HEK293 (cell line): Measurements from ENCODE around the gene LONRF2.
"Not testable (repeated sequence)": the region's sequence is repeated elsewhere in the genome, so short reads cannot be mapped to it uniquely, and the experiment has no call there.

ENCODE experiments used
- CTCF ChIA-PET: fragments of 350-600 bp; formaldehyde crosslinking; extraction: SDS; loops from one replicate; lab custom pipeline; 2021; ENCODE audit warnings: antibody characterized with exemption; lab: Yijun Ruan, JAX
- POLR2A ChIA-PET: fragments of 300-600 bp; formaldehyde crosslinking; extraction: SDS; loops from one replicate; lab custom pipeline; 2020; ENCODE audit warnings: antibody characterized with exemption, inconsistent platforms; lab: Yijun Ruan, JAX
- H3K27ac ChIP-seq: fragments of 200-500 bp; sonication (Bioruptor generic); 2 replicates; pipeline ENCODE4 v1.5.1; 2014; ENCODE audit warnings: low read depth, low read length, control low read depth, inconsistent platforms; ENCODE audit errors: extremely low read depth
- H3K36me3 ChIP-seq, 2 experiments: fragments of 200-500 bp in 1 of 2; sonication (Bioruptor generic) in 1 of 2; 1 replicate in 1 of 2; 2 replicates in 1 of 2; pipeline ENCODE4 v1.5.1; 2014 to 2017; ENCODE audit warnings: inconsistent platforms in 2 of 2, low read length in 2 of 2; ENCODE audit not compliant: control insufficient read depth in 2 of 2, insufficient read depth in 1 of 2
- H3K4me1 ChIP-seq: fragments of 200-500 bp; sonication (Bioruptor generic); 2 replicates; pipeline ENCODE4 v1.5.1; 2014; ENCODE audit warnings: mild to moderate bottlenecking, low read length, inconsistent platforms; ENCODE audit not compliant: control insufficient read depth, insufficient read depth
- H3K4me3 ChIP-seq: 2 replicates; pipeline ENCODE4 v1.5.1; 2011; ENCODE audit warnings: low read depth, mild to moderate bottlenecking, control low read depth, low read length, moderate library complexity
- H3K9me3 ChIP-seq: fragments of 200-500 bp; sonication (Bioruptor generic); 2 replicates; pipeline ENCODE4 v1.5.1; 2014; ENCODE audit warnings: low read depth, low read length, inconsistent platforms; ENCODE audit not compliant: control insufficient read depth, insufficient read depth
- GLI4 ChIP-seq: fragments of 450-650 bp; formaldehyde crosslinking; IDR thresholded peaks from 2 replicates; pipeline ENCODE4 v1.5.1; 2016; ENCODE audit warnings: missing biosample characterization, missing genetic modification characterization
- OVOL3 ChIP-seq: fragments of 450-650 bp; formaldehyde crosslinking; IDR thresholded peaks from 2 replicates; pipeline ENCODE4 v1.5.1; 2016; ENCODE audit warnings: missing biosample characterization, missing genetic modification characterization
- YY1 ChIP-seq: fragments of 450-650 bp; formaldehyde crosslinking; IDR thresholded peaks from 2 replicates; pipeline ENCODE4 v1.5.1; 2018; ENCODE audit warnings: missing biosample characterization, missing genetic modification characterization
- ZBTB11 ChIP-seq: fragments of 450-650 bp; formaldehyde crosslinking; conservative IDR thresholded peaks from 2 replicates; pipeline ENCODE4 v1.5.1; 2016; ENCODE audit warnings: low read depth, missing biosample characterization, missing genetic modification characterization
- ZBTB17 ChIP-seq: fragments of 450-650 bp; formaldehyde crosslinking; IDR thresholded peaks from 2 replicates; pipeline ENCODE4 v1.5.1; 2016; ENCODE audit warnings: missing biosample characterization, missing genetic modification characterization
- ZIC2 ChIP-seq: fragments of 450-650 bp; formaldehyde crosslinking; IDR thresholded peaks from 2 replicates; pipeline ENCODE4 v1.5.1; 2016; ENCODE audit warnings: missing biosample characterization, missing genetic modification characterization
- ZNF112 ChIP-seq: fragments of 450-650 bp; formaldehyde crosslinking; IDR thresholded peaks from 2 replicates; pipeline ENCODE4 v1.5.0; 2017; ENCODE audit warnings: missing biosample characterization, missing genetic modification characterization
- ZNF174 ChIP-seq: fragments of 450-650 bp; formaldehyde crosslinking; IDR thresholded peaks from 2 replicates; pipeline ENCODE4 v1.5.0; 2017; ENCODE audit warnings: missing biosample characterization, mild to moderate bottlenecking, missing genetic modification characterization
- ZNF292 ChIP-seq: fragments of 450-650 bp; formaldehyde crosslinking; IDR thresholded peaks from 2 replicates; pipeline ENCODE4 v1.5.1; 2016; ENCODE audit warnings: low read depth, missing biosample characterization, missing genetic modification characterization, borderline replicate concordance
- ZNF341 ChIP-seq: fragments of 450-650 bp; formaldehyde crosslinking; IDR thresholded peaks from 2 replicates; pipeline ENCODE4; 2016; ENCODE audit warnings: low read depth, missing biosample characterization, missing genetic modification characterization
- ZNF423 ChIP-seq: fragments of 450-650 bp; formaldehyde crosslinking; IDR thresholded peaks from 2 replicates; pipeline ENCODE4 v1.5.1; 2016; ENCODE audit warnings: missing biosample characterization, missing genetic modification characterization
- ZNF521 ChIP-seq: fragments of 450-650 bp; formaldehyde crosslinking; IDR thresholded peaks from 2 replicates; pipeline ENCODE4 v1.5.1; 2017; ENCODE audit warnings: missing biosample characterization, mild to moderate bottlenecking, missing genetic modification characterization
- ZNF529 ChIP-seq: fragments of 450-650 bp; formaldehyde crosslinking; IDR thresholded peaks from 2 replicates; pipeline ENCODE4 v1.5.1; 2017; ENCODE audit warnings: missing genetic modification characterization, missing biosample characterization; ENCODE audit not compliant: insufficient replicate concordance
- ZNF585B ChIP-seq: fragments of 450-650 bp; formaldehyde crosslinking; IDR thresholded peaks from 2 replicates; pipeline ENCODE4 v1.5.1; 2016; ENCODE audit warnings: missing biosample characterization, missing genetic modification characterization
- ZSCAN5A ChIP-seq: fragments of 450-650 bp; formaldehyde crosslinking; IDR thresholded peaks from 2 replicates; pipeline ENCODE4 v1.5.1; 2016; ENCODE audit warnings: missing biosample characterization, missing genetic modification characterization
- TF ChIP-seq, protein P1 (sequence below): fragments of 450-650 bp; formaldehyde crosslinking; optimal IDR thresholded peaks from 2 replicates; pipeline ENCODE3; 2016; ENCODE audit warnings: missing biosample characterization, mild to moderate bottlenecking, missing genetic modification characterization
- TF ChIP-seq, protein P2 (sequence below): fragments of 450-650 bp; formaldehyde crosslinking; IDR thresholded peaks from 2 replicates; pipeline ENCODE4 v1.5.1; 2016; ENCODE audit warnings: missing biosample characterization, missing genetic modification characterization
- TF ChIP-seq, protein P3 (sequence below): fragments of 450-650 bp; formaldehyde crosslinking; IDR thresholded peaks from 2 replicates; pipeline ENCODE4 v1.5.1; 2016; ENCODE audit warnings: missing biosample characterization, missing genetic modification characterization
- TF ChIP-seq, protein P4 (sequence below): fragments of 450-650 bp; formaldehyde crosslinking; IDR thresholded peaks from 2 replicates; pipeline ENCODE4 v1.5.1; 2016; ENCODE audit warnings: missing biosample characterization, missing genetic modification characterization

Gene LONRF2

GRCh38 chr2:100250645-100251044 lies 71.7 kb downstream of the LONRF2 start:
- Histone ChIP-seq H3K4me3 (no peak overlapping the region), H3K36me3 (no peaks in the 10 kb centered on the region), H3K4me1 (no peaks in the 10 kb centered on the region), H3K27ac (no peak overlapping the region), H3K9me3 (no peaks in the 10 kb centered on the region)
- TF ChIP-seq, protein P1, sequence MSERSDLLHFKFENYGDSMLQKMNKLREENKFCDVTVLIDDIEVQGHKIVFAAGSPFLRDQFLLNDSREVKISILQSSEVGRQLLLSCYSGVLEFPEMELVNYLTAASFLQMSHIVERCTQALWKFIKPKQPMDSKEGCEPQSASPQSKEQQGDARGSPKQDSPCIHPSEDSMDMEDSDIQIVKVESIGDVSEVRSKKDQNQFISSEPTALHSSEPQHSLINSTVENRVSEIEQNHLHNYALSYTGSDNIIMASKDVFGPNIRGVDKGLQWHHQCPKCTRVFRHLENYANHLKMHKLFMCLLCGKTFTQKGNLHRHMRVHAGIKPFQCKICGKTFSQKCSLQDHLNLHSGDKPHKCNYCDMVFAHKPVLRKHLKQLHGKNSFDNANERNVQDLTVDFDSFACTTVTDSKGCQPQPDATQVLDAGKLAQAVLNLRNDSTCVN (tag by site-specific recombination), result no peak
- TF ChIP-seq, protein P2, sequence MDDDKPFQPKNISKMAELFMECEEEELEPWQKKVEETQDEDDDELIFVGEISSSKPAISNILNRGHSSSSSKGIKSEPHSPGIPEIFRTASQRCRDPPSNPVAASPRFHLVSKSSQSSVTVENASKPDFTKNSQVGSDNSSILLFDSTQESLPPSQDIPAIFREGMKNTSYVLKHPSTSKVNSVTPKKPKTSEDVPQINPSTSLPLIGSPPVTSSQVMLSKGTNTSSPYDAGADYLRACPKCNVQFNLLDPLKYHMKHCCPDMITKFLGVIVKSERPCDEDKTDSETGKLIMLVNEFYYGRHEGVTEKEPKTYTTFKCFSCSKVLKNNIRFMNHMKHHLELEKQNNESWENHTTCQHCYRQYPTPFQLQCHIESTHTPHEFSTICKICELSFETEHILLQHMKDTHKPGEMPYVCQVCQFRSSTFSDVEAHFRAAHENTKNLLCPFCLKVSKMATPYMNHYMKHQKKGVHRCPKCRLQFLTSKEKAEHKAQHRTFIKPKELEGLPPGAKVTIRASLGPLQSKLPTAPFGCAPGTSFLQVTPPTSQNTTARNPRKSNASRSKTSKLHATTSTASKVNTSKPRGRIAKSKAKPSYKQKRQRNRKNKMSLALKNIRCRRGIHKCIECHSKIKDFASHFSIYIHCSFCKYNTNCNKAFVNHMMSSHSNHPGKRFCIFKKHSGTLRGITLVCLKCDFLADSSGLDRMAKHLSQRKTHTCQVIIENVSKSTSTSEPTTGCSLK (tag by site-specific recombination), result no peak
- TF ChIP-seq ZNF423 (tag by site-specific recombination) (no peak), ZNF174 (tag by site-specific recombination) (no peak), ZNF341 (tag by site-specific recombination) (no peak), YY1 (tag by site-specific recombination) (no peak), GLI4 (tag by site-specific recombination) (no peak), ZSCAN5A (tag by site-specific recombination) (no peak), ZNF292 (tag by site-specific recombination) (no peak), ZNF585B (no peak), ZNF529 (tag by site-specific recombination) (no peak), ZIC2 (tag by site-specific recombination) (no peak)
- TF ChIP-seq, protein P3, sequence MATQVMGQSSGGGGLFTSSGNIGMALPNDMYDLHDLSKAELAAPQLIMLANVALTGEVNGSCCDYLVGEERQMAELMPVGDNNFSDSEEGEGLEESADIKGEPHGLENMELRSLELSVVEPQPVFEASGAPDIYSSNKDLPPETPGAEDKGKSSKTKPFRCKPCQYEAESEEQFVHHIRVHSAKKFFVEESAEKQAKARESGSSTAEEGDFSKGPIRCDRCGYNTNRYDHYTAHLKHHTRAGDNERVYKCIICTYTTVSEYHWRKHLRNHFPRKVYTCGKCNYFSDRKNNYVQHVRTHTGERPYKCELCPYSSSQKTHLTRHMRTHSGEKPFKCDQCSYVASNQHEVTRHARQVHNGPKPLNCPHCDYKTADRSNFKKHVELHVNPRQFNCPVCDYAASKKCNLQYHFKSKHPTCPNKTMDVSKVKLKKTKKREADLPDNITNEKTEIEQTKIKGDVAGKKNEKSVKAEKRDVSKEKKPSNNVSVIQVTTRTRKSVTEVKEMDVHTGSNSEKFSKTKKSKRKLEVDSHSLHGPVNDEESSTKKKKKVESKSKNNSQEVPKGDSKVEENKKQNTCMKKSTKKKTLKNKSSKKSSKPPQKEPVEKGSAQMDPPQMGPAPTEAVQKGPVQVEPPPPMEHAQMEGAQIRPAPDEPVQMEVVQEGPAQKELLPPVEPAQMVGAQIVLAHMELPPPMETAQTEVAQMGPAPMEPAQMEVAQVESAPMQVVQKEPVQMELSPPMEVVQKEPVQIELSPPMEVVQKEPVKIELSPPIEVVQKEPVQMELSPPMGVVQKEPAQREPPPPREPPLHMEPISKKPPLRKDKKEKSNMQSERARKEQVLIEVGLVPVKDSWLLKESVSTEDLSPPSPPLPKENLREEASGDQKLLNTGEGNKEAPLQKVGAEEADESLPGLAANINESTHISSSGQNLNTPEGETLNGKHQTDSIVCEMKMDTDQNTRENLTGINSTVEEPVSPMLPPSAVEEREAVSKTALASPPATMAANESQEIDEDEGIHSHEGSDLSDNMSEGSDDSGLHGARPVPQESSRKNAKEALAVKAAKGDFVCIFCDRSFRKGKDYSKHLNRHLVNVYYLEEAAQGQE (tag by site-specific recombination), result no peak
- CTCF ChIA-PET, result interaction anchor here (1.3 kb wide), 1 partner anchor 10 kb away, joined by 7 read pairs; no protein-coding TSS in a partner anchor
- POLR2A ChIA-PET, result no interaction called here

- H3K27ac ChIP-seq, result no peak overlapping the region
- H3K4me1 ChIP-seq, result no peaks in the 10 kb centered on the region
- CTCF ChIA-PET, result interaction anchor here (0.8 to 1.5 kb wide), 2 partner anchors 11 to 14 kb away, joined by 3 to 4 read pairs; no protein-coding TSS in a partner anchor
- POLR2A ChIA-PET, result no interaction called here
- TF ChIP-seq, protein P4, sequence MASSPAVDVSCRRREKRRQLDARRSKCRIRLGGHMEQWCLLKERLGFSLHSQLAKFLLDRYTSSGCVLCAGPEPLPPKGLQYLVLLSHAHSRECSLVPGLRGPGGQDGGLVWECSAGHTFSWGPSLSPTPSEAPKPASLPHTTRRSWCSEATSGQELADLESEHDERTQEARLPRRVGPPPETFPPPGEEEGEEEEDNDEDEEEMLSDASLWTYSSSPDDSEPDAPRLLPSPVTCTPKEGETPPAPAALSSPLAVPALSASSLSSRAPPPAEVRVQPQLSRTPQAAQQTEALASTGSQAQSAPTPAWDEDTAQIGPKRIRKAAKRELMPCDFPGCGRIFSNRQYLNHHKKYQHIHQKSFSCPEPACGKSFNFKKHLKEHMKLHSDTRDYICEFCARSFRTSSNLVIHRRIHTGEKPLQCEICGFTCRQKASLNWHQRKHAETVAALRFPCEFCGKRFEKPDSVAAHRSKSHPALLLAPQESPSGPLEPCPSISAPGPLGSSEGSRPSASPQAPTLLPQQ (tag by site-specific recombination), result no peak
- no peak for TF ChIP-seq ZNF521 (tag by site-specific recombination)
- no peak for TF ChIP-seq OVOL3 (tag by site-specific recombination)
- TF ChIP-seq ZNF112, result no peak
- no peak for TF ChIP-seq ZBTB17 (tag by site-specific recombination)
- no peak for TF ChIP-seq ZBTB11 (tag by site-specific recombination)
- no peak overlapping the region for H3K4me3 ChIP-seq
- H3K36me3 ChIP-seq, result no peaks in the 10 kb centered on the region
- no peaks in the 10 kb centered on the region for H3K9me3 ChIP-seq
Measured at GRCh38 chr2:100248971-100249370, 73.3 kb downstream of the LONRF2 start.

DNA sequence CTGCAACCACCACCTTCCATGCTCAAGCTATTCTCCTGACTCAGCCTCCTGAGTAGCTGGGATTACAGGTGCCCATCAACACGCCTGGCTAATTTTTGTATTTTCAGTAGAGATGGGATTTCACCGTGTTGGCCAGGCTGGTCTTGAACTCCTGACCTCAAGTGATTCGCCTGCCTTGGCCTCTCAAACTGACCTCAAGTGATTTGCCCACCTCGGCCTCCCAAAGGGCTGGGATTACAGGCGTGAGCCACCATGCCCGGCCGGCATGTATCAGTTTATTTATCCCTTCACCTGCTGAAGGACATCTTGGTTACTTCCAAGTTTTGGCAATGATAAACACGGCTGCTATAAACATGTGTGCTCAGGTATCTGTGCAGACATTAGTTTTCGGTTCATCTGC lies 73.7 kb downstream of the LONRF2 start:
- H3K4me1 ChIP-seq, H3K4me3 ChIP-seq, H3K9me3 ChIP-seq, POLR2A ChIA-PET, H3K36me3 ChIP-seq, H3K27ac ChIP-seq: not testable (repeated sequence)
- CTCF ChIA-PET, result interaction anchor here (0.8 kb wide), 1 partner anchor 14 kb away, joined by 4 read pairs; no protein-coding TSS in a partner anchor
